Measurements from ENCODE around the gene ZSWIM4. TPM values are rescaled to one million over a fixed set of nuclear protein-coding genes. Genes with fewer than 3 reads are reported as not detected.
A peak's percentile ranks its signal among the peaks of the same experiment; 100 is the strongest.

ZSWIM4 gene
- polyA plus RNA-seq, 1 of the 3 experiments (the other 2 are of a cell fraction): 4.7 TPM

DNA sequence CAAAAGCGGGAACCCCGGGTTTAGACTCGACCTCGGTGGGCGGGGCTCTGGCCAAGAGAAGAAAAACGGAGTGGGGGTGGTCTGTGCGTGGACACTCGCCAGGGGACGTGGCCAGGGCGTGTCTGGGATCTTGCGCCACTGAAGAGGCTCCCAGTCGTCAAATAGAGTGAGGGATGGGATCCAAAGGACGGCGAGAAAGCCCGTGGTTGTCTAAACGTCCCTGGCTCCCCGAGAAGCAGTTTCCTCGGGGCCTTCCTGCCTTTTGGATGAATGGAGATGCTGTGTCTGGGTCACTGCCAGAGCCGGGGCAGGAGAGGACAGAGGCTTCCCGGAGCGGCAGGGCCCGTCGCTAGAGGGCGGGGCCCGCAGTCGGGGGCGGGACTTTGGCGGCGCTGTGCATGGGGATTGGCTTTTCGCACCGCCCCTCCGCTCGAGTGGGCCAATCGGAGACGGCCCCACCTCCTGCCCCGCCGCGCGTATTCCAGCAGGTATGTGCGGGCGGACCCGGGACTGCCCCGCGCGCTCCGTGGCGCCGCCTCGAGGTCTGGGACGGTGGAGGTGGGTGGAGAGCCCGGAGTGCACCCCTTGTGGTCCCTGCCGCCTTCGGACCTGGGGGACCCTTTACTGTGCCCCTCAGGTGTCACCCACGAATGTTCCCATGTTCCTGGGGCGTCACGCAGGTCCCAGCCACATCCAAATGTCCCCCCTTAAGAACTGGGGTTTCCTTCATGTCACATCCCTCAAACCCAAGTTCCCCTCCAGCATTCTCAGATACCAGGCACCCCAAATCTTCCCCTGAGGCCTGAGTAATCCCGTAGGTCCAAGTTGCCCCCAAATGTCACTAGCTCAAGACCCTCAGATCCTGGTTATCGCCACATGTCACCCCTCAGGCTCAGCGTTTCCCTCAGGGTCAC is 38.3 kb downstream of the ZSWIM4 start:
- peaks cover 93% of the 10 kb centered on the region for H3F3A ChIP-seq (replicated peaks; ENCODE audit: insufficient read depth)
- peak; percentile 99 for DNase-seq
- H3K27ac ChIP-seq (ENCODE audit: low read depth in 2 of 2, low read length in 1 of 2): peak overlapping the region; percentile 77 to 97
- ChIA-PET CTCF (interaction anchor here (0.6 to 8.4 kb wide), 3 partner anchors 19 to 225 kb away, joined by 3 to 61 read pairs (median 3); no protein-coding TSS in a partner anchor), POLR2A (no interaction called here)
- H2AFZ ChIP-seq (ENCODE audit: low read depth): no peak overlapping the region
- TF ChIP-seq, protein P1, sequence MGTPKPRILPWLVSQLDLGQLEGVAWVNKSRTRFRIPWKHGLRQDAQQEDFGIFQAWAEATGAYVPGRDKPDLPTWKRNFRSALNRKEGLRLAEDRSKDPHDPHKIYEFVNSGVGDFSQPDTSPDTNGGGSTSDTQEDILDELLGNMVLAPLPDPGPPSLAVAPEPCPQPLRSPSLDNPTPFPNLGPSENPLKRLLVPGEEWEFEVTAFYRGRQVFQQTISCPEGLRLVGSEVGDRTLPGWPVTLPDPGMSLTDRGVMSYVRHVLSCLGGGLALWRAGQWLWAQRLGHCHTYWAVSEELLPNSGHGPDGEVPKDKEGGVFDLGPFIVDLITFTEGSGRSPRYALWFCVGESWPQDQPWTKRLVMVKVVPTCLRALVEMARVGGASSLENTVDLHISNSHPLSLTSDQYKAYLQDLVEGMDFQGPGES (IDR thresholded peaks at IDR 0.05; ENCODE audit: low read depth, low read length): peak; percentile 62
- TF ChIP-seq, protein P2, sequence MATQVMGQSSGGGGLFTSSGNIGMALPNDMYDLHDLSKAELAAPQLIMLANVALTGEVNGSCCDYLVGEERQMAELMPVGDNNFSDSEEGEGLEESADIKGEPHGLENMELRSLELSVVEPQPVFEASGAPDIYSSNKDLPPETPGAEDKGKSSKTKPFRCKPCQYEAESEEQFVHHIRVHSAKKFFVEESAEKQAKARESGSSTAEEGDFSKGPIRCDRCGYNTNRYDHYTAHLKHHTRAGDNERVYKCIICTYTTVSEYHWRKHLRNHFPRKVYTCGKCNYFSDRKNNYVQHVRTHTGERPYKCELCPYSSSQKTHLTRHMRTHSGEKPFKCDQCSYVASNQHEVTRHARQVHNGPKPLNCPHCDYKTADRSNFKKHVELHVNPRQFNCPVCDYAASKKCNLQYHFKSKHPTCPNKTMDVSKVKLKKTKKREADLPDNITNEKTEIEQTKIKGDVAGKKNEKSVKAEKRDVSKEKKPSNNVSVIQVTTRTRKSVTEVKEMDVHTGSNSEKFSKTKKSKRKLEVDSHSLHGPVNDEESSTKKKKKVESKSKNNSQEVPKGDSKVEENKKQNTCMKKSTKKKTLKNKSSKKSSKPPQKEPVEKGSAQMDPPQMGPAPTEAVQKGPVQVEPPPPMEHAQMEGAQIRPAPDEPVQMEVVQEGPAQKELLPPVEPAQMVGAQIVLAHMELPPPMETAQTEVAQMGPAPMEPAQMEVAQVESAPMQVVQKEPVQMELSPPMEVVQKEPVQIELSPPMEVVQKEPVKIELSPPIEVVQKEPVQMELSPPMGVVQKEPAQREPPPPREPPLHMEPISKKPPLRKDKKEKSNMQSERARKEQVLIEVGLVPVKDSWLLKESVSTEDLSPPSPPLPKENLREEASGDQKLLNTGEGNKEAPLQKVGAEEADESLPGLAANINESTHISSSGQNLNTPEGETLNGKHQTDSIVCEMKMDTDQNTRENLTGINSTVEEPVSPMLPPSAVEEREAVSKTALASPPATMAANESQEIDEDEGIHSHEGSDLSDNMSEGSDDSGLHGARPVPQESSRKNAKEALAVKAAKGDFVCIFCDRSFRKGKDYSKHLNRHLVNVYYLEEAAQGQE (IDR thresholded peaks at IDR 0.05; ENCODE audit: low read depth, low read length): no peak
- TF ChIP-seq SIN3A (IDR thresholded peaks at IDR 0.05; ENCODE audit: borderline replicate concordance, low read depth, low read length): peak; percentile 78; the same call in 1 of the 2 replicates
- TF ChIP-seq, protein P3, sequence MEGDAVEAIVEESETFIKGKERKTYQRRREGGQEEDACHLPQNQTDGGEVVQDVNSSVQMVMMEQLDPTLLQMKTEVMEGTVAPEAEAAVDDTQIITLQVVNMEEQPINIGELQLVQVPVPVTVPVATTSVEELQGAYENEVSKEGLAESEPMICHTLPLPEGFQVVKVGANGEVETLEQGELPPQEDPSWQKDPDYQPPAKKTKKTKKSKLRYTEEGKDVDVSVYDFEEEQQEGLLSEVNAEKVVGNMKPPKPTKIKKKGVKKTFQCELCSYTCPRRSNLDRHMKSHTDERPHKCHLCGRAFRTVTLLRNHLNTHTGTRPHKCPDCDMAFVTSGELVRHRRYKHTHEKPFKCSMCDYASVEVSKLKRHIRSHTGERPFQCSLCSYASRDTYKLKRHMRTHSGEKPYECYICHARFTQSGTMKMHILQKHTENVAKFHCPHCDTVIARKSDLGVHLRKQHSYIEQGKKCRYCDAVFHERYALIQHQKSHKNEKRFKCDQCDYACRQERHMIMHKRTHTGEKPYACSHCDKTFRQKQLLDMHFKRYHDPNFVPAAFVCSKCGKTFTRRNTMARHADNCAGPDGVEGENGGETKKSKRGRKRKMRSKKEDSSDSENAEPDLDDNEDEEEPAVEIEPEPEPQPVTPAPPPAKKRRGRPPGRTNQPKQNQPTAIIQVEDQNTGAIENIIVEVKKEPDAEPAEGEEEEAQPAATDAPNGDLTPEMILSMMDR (IDR thresholded peaks at IDR 0.05): peak; percentile 52
- peak; percentile 34; the same call in 1 of the 2 replicates for TF ChIP-seq ELF1 (IDR thresholded peaks at IDR 0.05)
- TF ChIP-seq MXI1 (IDR thresholded peaks at IDR 0.05; ENCODE audit: low read depth, low read length): no peak
- peak; percentile 57 for TF ChIP-seq CHD2 (IDR thresholded peaks at IDR 0.05; ENCODE audit: low read length, partially characterized antibody)
- TF ChIP-seq FOSL2 (IDR thresholded peaks at IDR 0.05; ENCODE audit: borderline replicate concordance, low read depth): no peak
- TF ChIP-seq JUND (IDR thresholded peaks at IDR 0.05): peak; percentile 35
- TF ChIP-seq TEAD4 (IDR thresholded peaks at IDR 0.05; ENCODE audit: borderline replicate concordance, insufficient read depth): 0 out of 2 replicates have a peak, but pooled peaks have one; percentile 34
- peak; percentile 88 for TF ChIP-seq POLR2AphosphoS5 (IDR thresholded peaks at IDR 0.05; ENCODE audit: low read depth, low read length)
- TF ChIP-seq NRF1 (IDR thresholded peaks at IDR 0.05; ENCODE audit: low read depth, low read length): no peak
- TF ChIP-seq, protein P4, sequence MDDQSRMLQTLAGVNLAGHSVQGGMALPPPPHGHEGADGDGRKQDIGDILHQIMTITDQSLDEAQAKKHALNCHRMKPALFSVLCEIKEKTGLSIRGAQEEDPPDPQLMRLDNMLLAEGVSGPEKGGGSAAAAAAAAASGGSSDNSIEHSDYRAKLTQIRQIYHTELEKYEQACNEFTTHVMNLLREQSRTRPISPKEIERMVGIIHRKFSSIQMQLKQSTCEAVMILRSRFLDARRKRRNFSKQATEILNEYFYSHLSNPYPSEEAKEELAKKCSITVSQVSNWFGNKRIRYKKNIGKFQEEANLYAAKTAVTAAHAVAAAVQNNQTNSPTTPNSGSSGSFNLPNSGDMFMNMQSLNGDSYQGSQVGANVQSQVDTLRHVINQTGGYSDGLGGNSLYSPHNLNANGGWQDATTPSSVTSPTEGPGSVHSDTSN (IDR thresholded peaks at IDR 0.05): peak; percentile 97
- peak; percentile 24; the same call in 1 of the 2 replicates for TF ChIP-seq TCF12 (IDR thresholded peaks at IDR 0.05)
- TF ChIP-seq, protein P5, sequence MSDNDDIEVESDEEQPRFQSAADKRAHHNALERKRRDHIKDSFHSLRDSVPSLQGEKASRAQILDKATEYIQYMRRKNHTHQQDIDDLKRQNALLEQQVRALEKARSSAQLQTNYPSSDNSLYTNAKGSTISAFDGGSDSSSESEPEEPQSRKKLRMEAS (IDR thresholded peaks at IDR 0.05; ENCODE audit: low read depth): peak; percentile 40
- H3K27me3 ChIP-seq (ENCODE audit: insufficient read depth): no peaks in the 10 kb centered on the region
- peak overlapping the region; percentile 33 for H3K9ac ChIP-seq
- no peaks in the 10 kb centered on the region for H3K9me2 ChIP-seq
- WGBS (ENCODE audit: low lambda C conversion rate): 23% methylated on average over 24 of the region's 59 CpGs
- peaks cover 47% of the 10 kb centered on the region for H3K79me2 ChIP-seq (ENCODE audit: insufficient read depth)
- peak overlapping the region in 1 of 2 experiments; percentile 31; a peak in 1 of 4 replicates for H3K4me3 ChIP-seq (ENCODE audit: low read depth in 2 of 2, low read length in 1 of 2)
- H4K20me1 ChIP-seq (ENCODE audit: insufficient read depth): peaks cover 98% of the 10 kb centered on the region
- peaks cover 36 to 42% of the 10 kb centered on the region in 2 experiments for H3K4me1 ChIP-seq (ENCODE audit: control insufficient read depth in 1 of 2, insufficient read depth in 2 of 2, low read depth in 1 of 2, low read length in 1 of 2)
- H3K9me3 ChIP-seq: no peaks in the 10 kb centered on the region
- peaks cover 21 to 57% of the 10 kb centered on the region in 2 experiments for H3K36me3 ChIP-seq (replicated peaks in 1 of 2; ENCODE audit: control insufficient read depth in 1 of 2, insufficient read depth in 2 of 2, low read length in 1 of 2)
- peak overlapping the region; percentile 39 for H3K4me2 ChIP-seq

Measured in SK-N-SH (cell line).